ENCODE measurements around the gene C1QL1.

C1QL1 gene

GRCh38 chr17:44981221-44981968, 13.3 kb upstream of the C1QL1 start:
- no peak for DNase-seq
- Histone ChIP-seq H3K27me3 (ENCODE audit: insufficient read depth, low read length, poor library complexity) (peaks cover 7% of the 10 kb centered on the region), H2AFZ (ENCODE audit: low read depth, low read length) (no peak overlapping the region)

GRCh38 chr17:44979426-44979995, 11.4 kb upstream of the C1QL1 start:
- Histone ChIP-seq H3K36me3 (ENCODE audit: insufficient read depth, low read length) (no peaks in the 10 kb centered on the region), H3K9me3 (ENCODE audit: insufficient read depth, low read length, severe bottlenecking) (no peaks in the 10 kb centered on the region), H3K4me3 (ENCODE audit: low read depth in 1 of 2, low read length in 2 of 2) (no peak overlapping the region), H3K4me2 (ENCODE audit: insufficient read depth, low read length) (no peak overlapping the region), H3K9ac (ENCODE audit: low read depth, low read length) (no peak overlapping the region), H4K20me1 (ENCODE audit: insufficient read depth, low read length) (no peaks in the 10 kb centered on the region), H3K27me3 (ENCODE audit: insufficient read depth, low read length, poor library complexity) (peaks cover 13% of the 10 kb centered on the region), H3K79me2 (ENCODE audit: insufficient read depth, low read length) (no peaks in the 10 kb centered on the region), H2AFZ (ENCODE audit: low read depth, low read length) (no peak overlapping the region), H3K27ac (ENCODE audit: low read length) (no peak overlapping the region), H3K4me1 (ENCODE audit: insufficient read depth, low read length) (no peaks in the 10 kb centered on the region)
- TF ChIP-seq EZH2 (IDR thresholded peaks at IDR 0.05; ENCODE audit: borderline replicate concordance, low read depth, low read length, severe bottlenecking) (no peak), CTCF (IDR thresholded peaks at IDR 0.05; ENCODE audit: borderline replicate concordance, extremely low read depth, low read length, poor library complexity, severe bottlenecking) (no peak)
- ATAC-seq (ENCODE audit: insufficient read depth, low read depth) = no peak
- DNase-seq = no peak

More at GRCh38 chr17:44981221-44981968, 13.3 kb upstream of the C1QL1 start:
- Histone ChIP-seq H4K20me1 (ENCODE audit: insufficient read depth, low read length) (no peaks in the 10 kb centered on the region), H3K9me3 (ENCODE audit: insufficient read depth, low read length, severe bottlenecking) (no peaks in the 10 kb centered on the region), H3K4me3 (ENCODE audit: low read depth in 1 of 2, low read length in 2 of 2) (no peak overlapping the region), H3K36me3 (ENCODE audit: insufficient read depth, low read length) (no peaks in the 10 kb centered on the region), H3K27ac (ENCODE audit: low read length) (no peak overlapping the region), H3K4me1 (ENCODE audit: insufficient read depth, low read length) (peaks cover 6% of the 10 kb centered on the region), H3K79me2 (ENCODE audit: insufficient read depth, low read length) (no peaks in the 10 kb centered on the region), H3K9ac (ENCODE audit: low read depth, low read length) (no peak overlapping the region), H3K4me2 (ENCODE audit: insufficient read depth, low read length) (no peak overlapping the region)
- no peak for ATAC-seq (ENCODE audit: insufficient read depth, low read depth)
- TF ChIP-seq CTCF (IDR thresholded peaks at IDR 0.05; ENCODE audit: borderline replicate concordance, extremely low read depth, low read length, poor library complexity, severe bottlenecking) (no peak), EZH2 (IDR thresholded peaks at IDR 0.05; ENCODE audit: borderline replicate concordance, low read depth, low read length, severe bottlenecking) (no peak)

- H3K79me2 ChIP-seq (ENCODE audit: insufficient read depth, low read length) = no peaks in the 10 kb centered on the region
- H3K27me3 ChIP-seq (ENCODE audit: insufficient read depth, low read length, poor library complexity) = peaks cover 13% of the 10 kb centered on the region
- H3K27ac ChIP-seq (ENCODE audit: low read length) = no peak overlapping the region
- no peaks in the 10 kb centered on the region for H4K20me1 ChIP-seq (ENCODE audit: insufficient read depth, low read length)
- TF ChIP-seq CTCF (IDR thresholded peaks at IDR 0.05; ENCODE audit: borderline replicate concordance, extremely low read depth, low read length, poor library complexity, severe bottlenecking) (no peak), EZH2 (IDR thresholded peaks at IDR 0.05; ENCODE audit: borderline replicate concordance, low read depth, low read length, severe bottlenecking) (no peak)
- DNase-seq (no peak), ATAC-seq (ENCODE audit: insufficient read depth, low read depth) (no peak)
- no peaks in the 10 kb centered on the region for H3K9me3 ChIP-seq (ENCODE audit: insufficient read depth, low read length, severe bottlenecking)
- H3K4me3 ChIP-seq (ENCODE audit: low read depth in 1 of 2, low read length in 2 of 2) = no peak overlapping the region
- H3K4me1 ChIP-seq (ENCODE audit: insufficient read depth, low read length) = no peaks in the 10 kb centered on the region
- no peaks in the 10 kb centered on the region for H3K36me3 ChIP-seq (ENCODE audit: insufficient read depth, low read length)
- no peak overlapping the region for H3K9ac ChIP-seq (ENCODE audit: low read depth, low read length)
- H2AFZ ChIP-seq (ENCODE audit: low read depth, low read length) = no peak overlapping the region
- H3K4me2 ChIP-seq (ENCODE audit: insufficient read depth, low read length) = no peak overlapping the region
Measured at GRCh38 chr17:44978807-44979206, 10.7 kb upstream of the C1QL1 start.
